ENCODE data around the gene FBXO21. TPM values are rescaled to one million over a fixed set of nuclear protein-coding genes. Genes with fewer than 3 reads are reported as not detected.
"Not testable (repeated sequence)": the region's sequence is repeated elsewhere in the genome, so short reads cannot be mapped to it uniquely, and the experiment has no call there.

The FBXO21 gene
- total and polyA plus RNA-seq, 7 donors: 6.9 to 38.8 (median 19.9) TPM

- DNase-seq (no peak), ATAC-seq (no peak)
- intact Hi-C loops (cut with DNase I): no loop called here
- H3K27ac ChIP-seq: peak overlapping the region; percentile 80
- peaks cover 0 to 50% of the 10 kb centered on the region in 2 donors for H3K36me3 ChIP-seq (ENCODE audit: insufficient read depth in 1 of 2, low read depth in 1 of 2)
- peaks cover 15% of the 10 kb centered on the region for H3K4me1 ChIP-seq
- H3K4me3 ChIP-seq: no peak overlapping the region
- no peaks in the 10 kb centered on the region for H3K9me3 ChIP-seq
- no peaks in the 10 kb centered on the region for H3K27me3 ChIP-seq (ENCODE audit: insufficient read depth in 3 of 3, low read length in 2 of 3)
- 95 to 98% (median 96%) methylated on average over 12 of the region's 12 CpGs for WGBS, 3 donors
- TF ChIP-seq CTCF (IDR thresholded peaks at IDR 0.05): no peak
Measured at GRCh38 chr12:117188121-117188665, 2.1 kb downstream of the FBXO21 start.

- ATAC-seq (no peak), DNase-seq (no peak)
- Histone ChIP-seq H3K9me3 (no peaks in the 10 kb centered on the region), H3K4me1 (peaks cover 15% of the 10 kb centered on the region), H3K36me3 (ENCODE audit: insufficient read depth in 1 of 2, low read depth in 1 of 2) (peaks cover 0 to 57% of the 10 kb centered on the region in 2 donors), H3K27ac (no peak overlapping the region), H3K4me3 (no peak overlapping the region), H3K27me3 (ENCODE audit: insufficient read depth in 3 of 3, low read length in 2 of 3) (no peaks in the 10 kb centered on the region)
- 76 to 85% (median 82%) methylated on average over 4 of the region's 4 CpGs for WGBS, 3 donors
- TF ChIP-seq CTCF (IDR thresholded peaks at IDR 0.05): no peak
- intact Hi-C loops (cut with DNase I): no loop called here
Measured at GRCh38 chr12:117187421-117187820, 2.8 kb downstream of the FBXO21 start.

- H3K9me3 ChIP-seq: no peaks in the 10 kb centered on the region
- H3K27ac ChIP-seq: no peak overlapping the region
- no peak for TF ChIP-seq CTCF (IDR thresholded peaks at IDR 0.05)
- no peaks in the 10 kb centered on the region for H3K27me3 ChIP-seq (ENCODE audit: insufficient read depth in 3 of 3, low read length in 2 of 3)
- ATAC-seq (no peak), DNase-seq (no peak)
- peaks cover 17% of the 10 kb centered on the region for H3K4me1 ChIP-seq
- H3K36me3 ChIP-seq (ENCODE audit: insufficient read depth in 1 of 2, low read depth in 1 of 2): peaks cover 0 to 82% of the 10 kb centered on the region in 2 donors
- intact Hi-C loops (cut with DNase I): no loop called here
- H3K4me3 ChIP-seq: no peak overlapping the region
- 88 to 96% (median 92%) methylated on average over 3 of the region's 3 CpGs for WGBS, 3 donors
Measured at GRCh38 chr12:117182866-117183265, 7.4 kb downstream of the FBXO21 start.

- H3K9me3 ChIP-seq; H3K4me3 ChIP-seq; intact Hi-C loops (cut with DNase I); ATAC-seq; H3K27ac ChIP-seq; DNase-seq; H3K27me3 ChIP-seq (ENCODE audit: insufficient read depth in 3 of 3, low read length in 2 of 3): not testable (repeated sequence)
- WGBS, 3 donors: 95 to 99% (median 98%) methylated on average over 6 to 8 of the region's 8 CpGs
- H3K4me1 ChIP-seq: peaks cover 17% of the 10 kb centered on the region
- peaks cover 0 to 82% of the 10 kb centered on the region in 2 donors for H3K36me3 ChIP-seq (ENCODE audit: insufficient read depth in 1 of 2, low read depth in 1 of 2)
Measured at GRCh38 chr12:117181468-117181843, 8.8 kb downstream of the FBXO21 start.

- no peak for DNase-seq
- Histone ChIP-seq H3K36me3 (ENCODE audit: insufficient read depth in 1 of 2, low read depth in 1 of 2) (peaks cover 0 to 82% of the 10 kb centered on the region in 2 donors), H3K27ac (no peak overlapping the region), H3K4me3 (no peak overlapping the region), H3K4me1 (peaks cover 17% of the 10 kb centered on the region), H3K27me3 (ENCODE audit: insufficient read depth in 3 of 3, low read length in 2 of 3) (no peaks in the 10 kb centered on the region), H3K9me3 (no peaks in the 10 kb centered on the region)
- WGBS, 3 donors: 70 to 92% (median 82%) methylated on average over 4 of the region's 4 CpGs
- ATAC-seq: no peak
- no peak for TF ChIP-seq CTCF (IDR thresholded peaks at IDR 0.05)
- intact Hi-C loops (cut with DNase I): no loop called here
Measured at GRCh38 chr12:117180758-117181467, 9.4 kb downstream of the FBXO21 start.
